Measurements from ENCODE around the gene GFER.

GRCh38 chr16:1938316-1938715 lies 45.7 kb upstream of the GFER start:
- TF ChIP-seq POLR2A (IDR thresholded peaks at IDR 0.05) (no peak), CTCF (IDR thresholded peaks at IDR 0.05) (no peak)
